HepG2 (cell line): Measurements from ENCODE around the gene RAD54L2.

Experiments
- CTCF ChIP-seq: sonication (generic); formaldehyde crosslinking; IDR thresholded peaks from 2 replicates; pipeline ENCODE4 v1.5.0; 2020; ENCODE audit warnings: mild to moderate bottlenecking, missing genetic modification reagents, moderate library complexity
- NR2F2 ChIP-seq: IDR thresholded peaks from 2 replicates; pipeline ENCODE4 v1.6.1; 2012; ENCODE audit warnings: low read depth, inconsistent platforms, borderline replicate concordance
- POLR2A ChIP-seq, 2 experiments: IDR thresholded peaks; 2 replicates each; pipeline ENCODE4 v1.6.1; 2011; ENCODE audit warnings: low read depth in 2 of 2, low read length in 2 of 2, mild to moderate bottlenecking in 1 of 2, moderate library complexity in 1 of 2; ENCODE audit not compliant: insufficient read depth in 1 of 2
- RAD21 ChIP-seq: fragments of 450-650 bp; formaldehyde crosslinking; IDR thresholded peaks from 2 replicates; pipeline ENCODE4 v1.5.0; 2020; ENCODE audit warnings: mild to moderate bottlenecking
- TAF1 ChIP-seq: sonication (generic); formaldehyde crosslinking; IDR thresholded peaks from 2 replicates; pipeline ENCODE4 v1.4.0; 2020; ENCODE audit warnings: missing genetic modification reagents
- TOE1 ChIP-seq: sonication (generic); formaldehyde crosslinking; IDR thresholded peaks from 2 replicates; pipeline ENCODE4 v1.4.0; 2020; ENCODE audit warnings: mild to moderate bottlenecking, missing genetic modification reagents
- USF2 ChIP-seq, 2 experiments: sonication (generic) in 1 of 2; formaldehyde crosslinking in 1 of 2; IDR thresholded peaks; 2 replicates each; pipeline versions ENCODE4 v1.5.1 to v1.6.1; 2011 to 2020; ENCODE audit warnings: borderline replicate concordance in 1 of 2, low read depth in 1 of 2, low read length in 1 of 2, mild to moderate bottlenecking in 1 of 2, missing genetic modification reagents in 1 of 2, moderate library complexity in 1 of 2
- YY1 ChIP-seq: IDR thresholded peaks from 2 replicates; pipeline ENCODE4 v1.6.1; 2011; ENCODE audit warnings: low read length, low read depth, moderate library complexity, mild to moderate bottlenecking; ENCODE audit not compliant: insufficient read depth, insufficient replicate concordance
- ZMYM2 ChIP-seq: sonication (generic); formaldehyde crosslinking; IDR thresholded peaks from 2 replicates; pipeline ENCODE4 v1.8.0; 2022; ENCODE audit warnings: mild to moderate bottlenecking, missing genetic modification reagents

DNA sequence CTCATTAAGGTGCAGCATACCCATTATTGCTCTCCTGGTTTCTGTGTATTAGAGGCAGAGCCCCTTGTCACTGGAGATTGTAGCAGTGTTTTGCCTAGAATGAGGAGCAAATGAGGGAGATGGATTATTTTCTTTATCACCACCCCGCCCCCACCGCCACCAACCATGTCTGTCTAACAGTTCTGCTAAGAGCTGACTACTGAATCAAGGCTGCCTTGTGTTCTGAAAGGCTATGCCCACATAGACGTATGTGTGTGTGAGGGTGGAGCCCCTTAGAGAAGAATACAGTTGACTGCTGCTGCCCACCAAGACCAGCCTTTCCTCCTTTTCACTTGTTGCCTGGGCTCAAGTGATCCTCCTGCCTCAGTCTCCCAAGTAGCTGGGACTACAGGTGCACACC lies 47.4 kb downstream of the RAD54L2 start:
- TF ChIP-seq POLR2A (IDR thresholded peaks at IDR 0.05; ENCODE audit: insufficient read depth in 1 of 2, low read depth in 2 of 2, low read length in 2 of 2) (no peak), RAD21 (CRISPR knock-in tag) (no peak), CTCF (no peak), NR2F2 (no peak), USF2 (IDR thresholded peaks at IDR 0.05; ENCODE audit: low read depth, low read length) (no peak), USF2 (CRISPR knock-in tag; IDR thresholded peaks at IDR 0.05; ENCODE audit: borderline replicate concordance) (no peak), TOE1 (no peak), YY1 (no peak), ZMYM2 (CRISPR knock-in tag) (no peak), TAF1 (no peak)
